SHP77 (cell line): ENCODE measurements around the gene DMRT1.

Experiments
- DNase-seq, 2 experiments: peaks; one replicate each; lab custom pipeline; 2025; lab: John Stamatoyannopoulos, UW

DMRT1 gene

GRCh38 chr9:841371-842209, at the start of gene DMRT1:
DMRT1 (plus strand) TSS chr9:841697; CDS start chr9:841839, 142 bp downstream.
- DNase-seq, result no peak

GRCh38 chr9:792331-793260, 48.9 kb upstream of the DMRT1 start:
- DNase-seq, result no peak

- DNase-seq, result no peak
These were observed 47.1 kb upstream of the DMRT1 start for GRCh38 chr9:794386-794785.

GRCh38 chr9:795869-796268, 45.6 kb upstream of the DMRT1 start:
- DNase-seq, result no peak

GRCh38 chr9:800591-801150, 40.8 kb upstream of the DMRT1 start:
- no peak for DNase-seq

- DNase-seq, result no peak
These were observed 40.0 kb upstream of the DMRT1 start for GRCh38 chr9:801399-802071.

GRCh38 chr9:804026-804425, 37.5 kb upstream of the DMRT1 start:
- no peak for DNase-seq

GRCh38 chr9:805151-805550, 36.3 kb upstream of the DMRT1 start:
- no peak for DNase-seq

GRCh38 chr9:806285-807156, 35.0 kb upstream of the DMRT1 start:
- DNase-seq, result no peak

GRCh38 chr9:811106-811531, 30.4 kb upstream of the DMRT1 start:
- DNase-seq, result no peak

GRCh38 chr9:818958-819357, 22.5 kb upstream of the DMRT1 start:
- no peak for DNase-seq

- no peak for DNase-seq
These were observed 14.8 kb upstream of the DMRT1 start for GRCh38 chr9:826500-827280.

- DNase-seq, result no peak
These were observed 1.2 kb upstream of the DMRT1 start for GRCh38 chr9:840343-840742.

- DNase-seq, result no peak
These were observed 1.3 kb downstream of the DMRT1 start for GRCh38 chr9:842635-843426.

- DNase-seq, result no peak
These were observed 1.9 kb downstream of the DMRT1 start for GRCh38 chr9:843427-843785.

- DNase-seq, result no peak
These were observed 5.4 kb downstream of the DMRT1 start for GRCh38 chr9:846852-847251.

GRCh38 chr9:847505-847904, 6.0 kb downstream of the DMRT1 start:
- DNase-seq, result no peak

GRCh38 chr9:849431-849830, 7.9 kb downstream of the DMRT1 start:
- DNase-seq, result no peak

GRCh38 chr9:852539-852938, 11.0 kb downstream of the DMRT1 start:
- no peak for DNase-seq
